ENCODE results near the gene FUS. TPM values are rescaled to one million over a fixed set of nuclear protein-coding genes. Genes with fewer than 3 reads are reported as not detected.

Gene FUS
- total and polyA plus RNA-seq, 2 of the 13 experiments (the other 11 are each of a cell fraction or from before 2014, with no cell fraction given): 68.1 to 168 TPM

- TF ChIP-seq ZNF646 (CRISPR knock-in tag; IDR thresholded peaks at IDR 0.05) (no peak), TP53 (CRISPR knock-in tag; conservative IDR thresholded peaks at IDR 0.05) (no peak), ZSCAN29 (CRISPR knock-in tag; conservative IDR thresholded peaks at IDR 0.05) (no peak; the same call in 1 of the 2 replicates), ZBTB38 (CRISPR knock-in tag; IDR thresholded peaks at IDR 0.05) (no peak), ZBTB40 (IDR thresholded peaks at IDR 0.05) (no peak), ZBTB40 (CRISPR knock-in tag; IDR thresholded peaks at IDR 0.05) (peak; percentile 28; the same call in 1 of the 2 replicates), HNRNPUL1 (IDR thresholded peaks at IDR 0.05; ENCODE audit: low read depth, low read length) (no peak), NR2F6 (IDR thresholded peaks at IDR 0.05) (no peak), NR2F6 (CRISPR knock-in tag; IDR thresholded peaks at IDR 0.05) (no peak), ZNF136 (CRISPR knock-in tag; IDR thresholded peaks at IDR 0.05; ENCODE audit: low read depth) (no peak), ZBTB49 (CRISPR knock-in tag; IDR thresholded peaks at IDR 0.05; ENCODE audit: borderline replicate concordance) (no peak), CHD2 (IDR thresholded peaks at IDR 0.05; ENCODE audit: low read depth, low read length) (no peak)
Measured at GRCh38 chr16:31141489-31142108, 38.3 kb upstream of the FUS start (continued).

Data from HepG2 (cell line).